ACHN (cell line): Measurements from ENCODE around the gene SPRED1.
"Not testable (repeated sequence)": the region's sequence is repeated elsewhere in the genome, so short reads cannot be mapped to it uniquely, and the experiment has no call there.

Experiments
- DNase-seq: peaks from one replicate; pipeline ENCODE4 v3.0.0-alpha.2; 2015
- in situ Hi-C: cut with HindIII; loops from 2 replicates; pipeline ENCODE4 v1.10.0; 2017; ENCODE audit warnings: low sequenced_read_pairs, low pct_ligation_motif_present, low pct_unique_long_range_greater_than_20kb

Gene SPRED1

DNA sequence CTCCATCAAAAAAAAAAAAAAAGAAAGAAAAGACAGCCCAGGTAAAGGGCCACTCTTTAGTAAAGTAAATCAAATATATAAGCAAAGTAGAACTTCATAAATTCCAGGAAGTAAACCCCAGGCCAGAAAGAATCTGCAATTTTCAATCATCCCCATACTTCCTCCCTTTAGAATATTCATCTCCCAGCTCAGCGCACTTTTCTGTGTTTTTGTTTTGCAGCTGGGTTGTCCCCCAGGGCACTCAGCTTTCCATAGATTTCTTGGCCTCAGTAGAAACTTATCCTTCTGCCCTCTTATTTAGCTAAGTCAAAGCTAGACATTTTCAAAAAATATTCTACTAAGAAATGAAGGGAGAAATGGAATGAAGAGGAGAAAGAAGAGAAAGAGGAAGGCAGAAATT lies 24.0 kb upstream of the SPRED1 start:
- DNase-seq, result no peak
- in situ Hi-C loops, result no loop called here

DNA sequence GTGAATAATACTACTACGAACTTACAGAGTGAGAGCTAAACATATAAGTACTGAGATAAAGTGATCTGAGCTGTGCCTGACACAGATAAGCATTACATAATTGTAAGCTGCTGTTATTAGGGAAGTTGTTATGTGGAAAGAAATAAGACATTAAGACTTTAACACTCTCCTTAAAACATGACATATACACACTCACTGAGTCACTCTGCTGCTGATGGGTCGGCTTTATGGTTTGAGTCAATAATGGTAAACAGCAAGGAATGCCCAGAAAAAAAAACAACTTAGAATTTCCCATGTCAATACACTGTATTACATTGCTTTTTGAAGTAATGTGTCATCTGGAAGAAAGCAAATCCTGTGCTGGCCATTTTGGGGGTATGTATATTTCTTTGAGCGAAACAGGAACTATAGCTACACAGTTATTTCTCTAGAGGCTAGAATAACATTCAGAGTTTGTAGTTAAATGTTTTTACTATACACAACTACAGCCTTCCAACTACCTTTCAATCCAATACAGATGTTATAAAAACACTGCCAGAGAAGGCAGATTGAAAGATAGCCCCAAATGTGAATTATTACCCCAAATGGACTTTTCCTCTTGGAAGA lies 22.8 kb upstream of the SPRED1 start:
- DNase-seq, result no peak
- in situ Hi-C loops, result no loop called here

DNA sequence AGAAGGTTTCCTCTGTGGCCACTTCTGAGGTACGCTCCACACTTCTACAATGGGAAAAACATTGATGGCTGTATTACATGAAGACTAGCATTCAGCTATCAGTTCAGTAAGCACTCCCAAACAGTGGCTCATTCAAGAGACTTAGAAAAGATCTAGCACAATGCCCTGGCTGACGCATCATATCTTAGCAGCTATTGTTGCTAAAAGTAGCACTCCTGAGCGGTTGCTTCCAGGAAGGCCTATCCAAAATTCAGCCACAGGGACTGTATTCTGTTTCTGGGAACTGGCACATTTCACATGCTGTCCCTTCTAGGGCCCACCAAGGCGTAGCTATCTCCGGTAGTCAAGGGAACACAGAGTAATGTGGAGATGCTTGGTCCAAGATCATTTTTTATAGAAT lies 21.2 kb upstream of the SPRED1 start:
- no peak for DNase-seq
- in situ Hi-C loops, result no loop called here

DNA sequence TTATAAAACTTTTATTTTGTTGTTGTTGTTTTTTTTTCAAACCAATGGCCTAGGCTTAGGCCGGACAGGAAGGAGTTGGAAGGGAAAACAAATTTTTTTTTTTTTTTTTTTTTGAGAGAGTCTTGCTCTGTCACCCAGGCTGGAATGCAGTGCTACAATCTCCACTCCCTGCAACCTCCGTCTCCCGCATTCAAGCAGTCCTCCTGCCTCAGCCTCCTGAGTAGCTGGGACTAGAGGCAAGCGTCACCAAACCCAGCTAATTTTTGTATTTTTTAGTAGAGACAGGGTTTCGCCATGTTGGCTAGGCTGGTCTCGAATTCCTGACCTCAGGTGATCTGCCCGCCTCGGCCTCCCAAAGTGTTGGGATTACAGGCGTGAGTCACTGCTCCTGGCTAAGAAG lies 15.6 kb upstream of the SPRED1 start:
- DNase-seq, in situ Hi-C loops: not testable (repeated sequence)

DNA sequence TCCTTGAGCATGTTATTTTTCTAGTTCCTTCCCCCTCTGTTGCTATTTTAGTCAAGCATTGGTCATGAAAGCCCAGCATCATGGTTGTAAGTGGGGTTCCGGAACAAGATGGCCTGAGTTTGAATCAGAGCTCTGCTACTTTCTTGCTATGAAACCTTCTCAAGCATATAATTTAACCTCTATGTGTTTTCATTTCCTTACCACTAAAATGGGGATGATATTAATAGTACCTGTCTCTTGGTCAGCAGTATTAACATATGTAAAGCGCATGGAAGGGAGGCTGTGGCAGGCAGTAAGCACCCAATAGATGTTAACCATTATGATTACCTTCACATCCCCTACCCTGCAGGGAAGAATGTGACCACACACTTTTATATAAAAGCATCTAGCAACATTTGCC lies 14.3 kb upstream of the SPRED1 start:
- DNase-seq, result no peak
- in situ Hi-C loops, result no loop called here

DNA sequence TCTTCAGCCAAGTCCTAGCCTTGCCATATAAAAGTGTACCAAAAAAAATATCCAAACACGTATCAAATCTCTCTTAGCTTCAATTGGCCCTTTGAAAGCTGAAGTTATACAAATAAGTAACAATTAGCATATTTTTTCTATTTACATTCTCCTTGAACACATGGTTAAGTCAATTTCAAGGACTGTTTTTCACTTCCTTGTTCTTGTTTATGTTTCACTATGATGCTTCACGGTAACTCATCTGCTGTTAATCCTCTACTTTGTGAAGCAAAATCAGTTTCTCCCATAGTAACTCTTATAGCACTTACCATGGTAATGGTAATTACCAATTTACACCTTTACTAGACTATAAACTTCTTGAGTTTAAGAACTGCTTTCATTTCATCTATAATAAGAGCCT lies 10.6 kb upstream of the SPRED1 start:
- in situ Hi-C loops, result no loop called here
- DNase-seq, result no peak

DNA sequence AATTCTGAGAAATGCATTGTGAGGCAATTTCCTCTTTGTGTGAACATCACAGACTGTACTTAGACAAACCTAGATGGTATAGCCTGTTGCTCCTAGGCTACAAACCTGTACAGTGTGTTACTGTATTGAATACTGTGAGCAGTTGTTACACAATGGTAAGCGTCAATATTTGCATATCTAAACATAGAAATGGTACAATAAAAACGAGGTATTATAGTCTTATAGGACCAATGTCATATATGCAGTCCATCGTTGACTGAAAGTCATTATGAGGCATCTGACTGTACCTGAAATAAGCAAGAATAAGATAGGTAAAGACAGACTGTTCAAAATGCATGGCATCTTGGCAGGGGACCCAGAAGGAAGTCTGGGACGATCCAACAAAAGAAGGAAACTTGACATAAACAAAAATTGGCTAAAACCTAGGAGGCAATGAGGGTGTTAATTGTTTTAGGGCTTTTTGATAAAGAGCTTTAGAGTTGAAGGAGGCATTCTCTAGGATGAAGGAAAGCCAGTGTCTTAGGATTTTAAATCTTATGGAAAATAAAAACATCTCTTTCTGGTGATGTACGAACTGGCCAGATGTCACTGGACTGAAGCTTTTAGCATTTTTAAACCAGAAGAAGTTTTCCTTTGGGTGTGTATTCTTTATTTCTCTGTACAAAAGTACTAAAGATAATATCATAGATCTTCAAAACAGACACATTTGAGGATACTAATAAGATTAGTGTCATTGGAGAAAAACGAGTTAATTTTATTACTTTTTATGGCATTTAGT lies 9.2 kb upstream of the SPRED1 start:
- no peak for DNase-seq
- in situ Hi-C loops, result no loop called here

DNA sequence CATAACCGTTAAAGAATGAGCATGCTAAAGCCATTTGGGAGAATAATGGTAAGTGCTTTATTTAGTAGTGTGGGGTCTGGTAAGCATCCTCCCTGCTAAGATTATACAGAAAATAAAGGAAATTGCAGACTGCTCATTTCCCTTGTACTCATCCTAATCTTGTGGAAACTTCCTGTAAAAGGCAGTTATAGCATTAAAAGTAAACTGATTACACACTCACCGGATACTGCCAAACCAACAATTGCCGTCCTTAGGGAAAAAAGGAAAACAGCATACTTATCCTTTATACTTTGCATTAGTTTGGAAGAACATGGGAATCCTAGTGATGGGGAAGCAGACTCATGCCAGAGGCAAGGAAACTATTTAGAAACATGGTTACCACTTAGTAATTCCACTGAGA lies 5.3 kb upstream of the SPRED1 start:
- DNase-seq, result no peak
- in situ Hi-C loops, result no loop called here

DNA sequence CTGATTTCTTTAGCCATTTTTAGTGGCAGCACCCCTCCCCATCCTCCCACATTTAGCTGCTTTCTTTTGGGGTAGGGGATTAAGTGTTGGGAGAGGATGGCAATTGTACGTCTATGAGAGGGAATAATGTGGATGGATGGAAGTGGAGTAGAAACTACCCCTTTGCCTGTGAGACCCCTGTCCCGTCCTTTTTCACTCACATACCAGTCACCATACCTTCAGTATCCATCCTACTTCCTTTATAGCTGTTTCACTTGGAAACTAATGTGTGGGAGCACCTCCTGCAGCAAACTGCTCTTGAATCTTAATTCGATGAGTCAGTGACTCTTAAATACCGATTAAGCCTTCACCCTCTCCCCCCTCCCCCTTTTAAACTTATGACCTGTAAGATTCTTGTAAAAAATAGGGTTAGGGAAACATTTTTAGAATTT lies 730 bp downstream of the SPRED1 start:
- in situ Hi-C loops, result no loop called here
- peak; percentile 71 for DNase-seq

DNA sequence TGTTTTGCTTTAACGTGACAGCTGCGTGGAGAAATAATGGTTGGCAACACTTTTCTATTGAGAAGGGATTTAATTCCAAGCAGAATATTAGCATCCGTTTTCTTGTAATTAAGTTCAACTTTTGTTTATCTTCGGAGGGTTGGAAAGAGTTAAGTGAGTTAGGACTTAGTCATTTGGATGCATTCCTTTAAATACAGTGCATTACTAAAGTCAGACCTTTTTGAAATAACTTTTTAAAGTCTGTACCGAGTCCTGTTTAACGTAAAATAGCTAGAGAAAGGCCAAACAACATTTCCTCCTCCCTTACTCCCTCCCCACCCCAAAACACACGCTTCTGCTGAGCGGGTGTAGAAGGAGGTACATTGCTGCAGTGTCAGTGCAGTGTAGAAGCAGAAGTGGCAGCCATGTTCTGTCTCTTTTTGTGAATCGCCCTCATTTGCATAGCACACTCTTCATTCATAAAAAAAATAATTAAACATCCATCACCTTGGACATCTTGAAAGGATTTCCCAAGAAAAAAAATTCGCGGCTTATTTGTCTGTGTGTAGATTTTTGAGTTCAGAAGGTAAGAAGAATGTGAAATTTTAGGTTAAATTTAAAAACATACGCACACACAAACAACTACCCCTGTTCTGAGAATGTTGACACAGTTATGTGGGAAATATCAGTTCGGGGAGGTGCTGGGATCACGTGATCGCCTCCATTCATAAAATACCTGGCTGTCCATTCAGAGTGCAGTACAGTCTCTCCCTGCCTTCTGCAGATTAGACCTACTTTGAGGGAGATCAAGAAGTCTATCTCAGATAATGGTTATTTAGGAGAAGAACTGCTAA lies 1.6 kb downstream of the SPRED1 start:
- in situ Hi-C loops, result no loop called here
- peak; percentile 56 for DNase-seq

DNA sequence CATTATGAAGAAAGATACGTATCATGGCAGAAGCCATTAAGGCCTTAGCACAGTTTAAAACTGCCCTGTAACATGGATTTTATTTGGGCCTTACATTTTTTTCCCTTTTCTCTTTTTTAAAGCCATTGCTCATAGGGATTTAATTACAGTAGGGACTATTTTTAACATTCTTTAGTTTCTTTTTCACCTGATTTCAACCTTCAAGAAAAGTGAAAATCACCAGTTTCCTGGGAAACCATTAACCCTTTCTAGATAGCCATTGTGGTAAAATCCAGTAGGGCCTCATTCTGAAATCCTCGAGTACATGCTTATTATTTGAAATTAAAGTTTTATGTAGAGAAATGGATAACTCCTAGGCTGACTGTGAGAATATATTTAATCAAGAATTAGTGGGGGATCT lies 3.1 kb downstream of the SPRED1 start:
- in situ Hi-C loops, result no loop called here
- DNase-seq, result no peak

DNA sequence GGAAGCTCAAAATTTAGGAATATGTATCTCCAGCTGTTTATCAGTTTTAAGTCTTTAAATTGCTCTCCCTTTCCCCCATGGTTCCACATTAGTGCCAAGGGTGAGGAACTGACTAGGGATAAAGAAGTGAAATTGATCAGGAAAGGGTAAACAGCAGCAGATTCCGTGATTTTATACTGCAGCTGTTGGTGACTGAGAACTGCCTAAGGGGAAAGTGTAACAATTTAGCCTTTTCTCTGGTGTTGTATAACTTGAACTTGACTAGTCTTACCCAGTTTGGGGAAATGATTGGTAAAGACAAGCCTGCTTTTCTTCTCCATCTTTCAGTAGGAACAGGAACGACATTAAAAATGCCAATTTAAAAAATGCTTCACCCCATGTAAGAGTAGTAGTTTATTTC lies 5.0 kb downstream of the SPRED1 start:
- in situ Hi-C loops, result no loop called here

DNA sequence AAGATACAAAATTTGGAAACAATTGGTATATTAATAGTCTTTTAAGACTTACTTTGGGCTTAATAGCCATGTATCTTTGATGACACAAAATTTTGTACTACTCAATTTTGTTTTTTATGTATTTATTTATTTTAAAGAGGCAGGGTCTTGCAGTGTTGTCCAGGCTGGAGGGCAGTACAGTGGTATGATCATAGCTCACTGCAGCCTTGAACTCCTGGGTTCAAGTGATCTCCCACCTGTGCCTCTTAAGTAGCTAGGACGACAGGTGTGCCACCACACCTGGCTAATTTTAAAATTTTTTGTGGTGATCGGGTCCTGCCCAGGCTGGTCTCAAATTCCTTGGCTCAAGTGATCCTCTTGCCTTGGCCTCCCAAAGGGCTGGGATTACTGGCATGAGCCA lies 6.5 kb downstream of the SPRED1 start:
- in situ Hi-C loops, result no loop called here
- no peak for DNase-seq

More for the DNA sequence above, 5.0 kb downstream of the SPRED1 start:
- DNase-seq, result no peak

DNA sequence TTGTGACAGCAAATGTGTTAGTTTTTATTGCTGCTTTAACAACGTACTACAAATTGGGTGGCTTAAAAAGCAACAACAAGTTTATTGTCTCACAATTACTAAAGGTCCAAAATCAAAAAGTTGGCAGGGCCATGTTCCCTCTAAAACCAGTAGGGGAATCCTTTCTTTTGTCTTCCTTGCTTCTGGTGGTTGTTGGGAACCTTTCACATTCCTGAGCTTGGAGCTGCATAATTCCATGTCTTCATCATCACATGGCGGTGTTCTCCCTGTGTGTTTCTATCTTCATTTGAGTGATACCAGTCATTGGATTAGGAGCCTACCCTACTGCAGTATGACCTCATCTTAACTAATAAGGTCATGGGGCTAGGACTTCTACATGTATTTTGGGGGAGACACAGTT lies 7.4 kb downstream of the SPRED1 start:
- DNase-seq, result peak; percentile 25
- in situ Hi-C loops, result no loop called here

DNA sequence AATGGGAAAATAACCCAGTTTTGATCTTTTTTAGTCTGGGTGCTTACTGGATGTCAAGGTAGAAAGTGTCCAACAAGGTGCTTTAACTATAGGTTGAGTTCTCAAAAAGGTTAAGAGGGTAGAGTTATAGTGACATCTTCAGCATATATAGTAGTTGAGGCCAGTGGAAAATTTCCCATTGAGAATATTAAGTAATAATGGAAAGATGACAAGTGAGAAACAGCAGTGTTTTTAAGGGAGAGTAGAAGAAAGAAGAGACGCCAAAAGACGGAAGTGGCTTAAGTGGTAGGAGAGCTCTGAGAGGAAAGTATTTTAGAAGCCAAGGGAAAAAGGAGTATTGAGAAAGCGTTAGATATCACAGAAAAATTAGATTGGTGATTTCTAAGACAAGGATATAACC lies 10.6 kb downstream of the SPRED1 start:
- no peak for DNase-seq
- in situ Hi-C loops, result no loop called here

DNA sequence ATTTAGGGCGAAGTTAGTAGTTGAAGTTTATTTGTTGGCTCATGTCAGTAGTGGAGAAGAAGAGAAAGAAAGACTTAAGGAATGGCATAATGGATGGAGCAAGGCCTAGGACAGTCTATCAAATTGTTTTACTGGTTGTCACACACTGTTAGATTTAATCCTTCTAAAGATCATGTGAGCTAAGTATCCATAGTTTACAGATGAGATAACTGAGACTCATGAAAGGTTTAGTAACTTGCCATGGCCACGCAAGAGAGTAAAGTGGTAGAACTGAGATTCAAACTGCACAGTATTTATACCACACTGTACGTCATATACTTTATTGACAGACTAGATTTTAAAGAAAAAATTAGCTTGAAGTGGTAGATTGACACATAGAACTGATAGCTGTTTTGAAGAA lies 11.4 kb downstream of the SPRED1 start:
- in situ Hi-C loops, result no loop called here

DNA sequence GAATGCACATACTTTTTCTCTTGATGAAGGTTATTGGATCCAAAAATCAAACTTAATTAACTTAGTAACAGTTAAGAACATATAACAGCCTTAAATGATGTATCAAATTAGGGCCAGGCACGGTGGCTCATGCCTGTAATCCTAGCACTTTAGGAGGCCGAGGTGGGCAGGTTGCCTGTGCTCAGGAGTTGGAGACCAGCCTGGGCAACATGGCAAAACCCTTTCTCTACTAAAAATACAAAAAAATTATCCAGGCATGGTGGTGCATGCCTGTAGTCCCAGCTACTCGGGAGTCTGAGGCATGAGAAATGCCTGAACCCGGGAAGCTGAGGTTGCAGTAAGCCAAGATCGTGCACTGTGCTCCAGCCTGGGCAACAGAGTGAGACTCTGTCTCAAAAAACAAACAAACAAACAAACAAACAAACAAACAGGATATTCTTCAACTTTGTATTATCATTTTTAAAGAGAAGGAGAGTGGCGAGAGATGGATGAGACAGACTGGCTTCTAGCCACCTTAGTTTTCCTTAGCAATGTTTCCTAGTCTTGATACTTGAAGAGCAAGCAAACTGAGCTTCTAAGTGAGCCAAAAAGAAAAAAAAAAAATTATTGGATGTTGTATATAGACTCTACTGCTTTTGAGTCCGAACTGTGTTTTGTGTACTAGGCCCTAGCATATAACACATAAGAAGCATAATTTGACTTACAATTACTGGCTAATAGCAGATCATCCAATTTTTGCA lies 13.8 kb downstream of the SPRED1 start:
- no peak for DNase-seq
- in situ Hi-C loops, result no loop called here

More for the DNA sequence above, 11.4 kb downstream of the SPRED1 start:
- DNase-seq, result peak; percentile 31

DNA sequence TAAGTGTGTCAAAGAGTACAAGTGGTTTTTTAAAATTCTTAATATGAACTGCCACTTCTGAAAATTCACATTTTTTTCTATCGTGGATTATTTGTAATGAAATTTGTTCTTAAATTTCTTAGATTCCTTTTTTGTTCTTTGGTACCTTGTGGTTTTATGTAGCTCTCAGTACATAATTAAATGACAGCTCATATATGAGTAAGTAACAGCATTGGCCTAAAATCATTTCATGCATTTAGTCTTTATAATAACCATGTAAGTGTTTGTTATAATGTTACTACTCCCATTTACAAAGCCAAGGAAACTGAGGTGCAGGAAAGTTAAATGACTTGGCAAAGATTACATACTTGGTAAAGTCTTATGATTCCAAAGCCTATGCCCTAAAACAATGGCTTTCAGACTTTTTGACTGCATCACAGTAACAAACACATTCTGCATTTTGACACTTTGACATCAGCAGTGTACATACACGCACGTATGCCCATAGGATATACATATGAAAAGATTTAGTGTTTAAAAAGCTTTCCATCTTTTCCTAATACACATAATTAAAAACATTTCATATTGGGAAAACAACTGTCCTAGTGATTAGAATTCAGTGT lies 14.9 kb downstream of the SPRED1 start:
- no peak for DNase-seq
- in situ Hi-C loops, result no loop called here
